ENCODE results near the gene EPB41L5. TPM values are rescaled to one million over a fixed set of nuclear protein-coding genes. Genes with fewer than 3 reads are reported as not detected.

Gene EPB41L5
- total and polyA plus RNA-seq, 9 of the 15 experiments (the other 6 are each of a cell fraction or from before 2014, with no cell fraction given): 2.3 to 14.1 (median 8.2) TPM

- TF ChIP-seq NR3C1 (CRISPR knock-in tag; IDR thresholded peaks at IDR 0.05) (peak; percentile 98), ZNF589 (CRISPR knock-in tag; IDR thresholded peaks at IDR 0.05; ENCODE audit: low read depth) (peak; percentile 67; the same call in 1 of the 2 replicates), GABPB1 (CRISPR knock-in tag; IDR thresholded peaks at IDR 0.05) (peak; percentile 80; the same call in 1 of the 2 replicates), KDM5B (IDR thresholded peaks at IDR 0.05; ENCODE audit: insufficient replicate concordance, low read depth, low read length) (peak; percentile 58), SMARCE1 (IDR thresholded peaks at IDR 0.05) (no peak), CREB5 (CRISPR knock-in tag; IDR thresholded peaks at IDR 0.05) (no peak), THAP12 (CRISPR knock-in tag; IDR thresholded peaks at IDR 0.05) (peak; percentile 64; the same call in 1 of the 2 replicates), JUND (IDR thresholded peaks at IDR 0.05; ENCODE audit: borderline replicate concordance, low read depth, low read length) (peak; percentile 40; the same call in 1 of the 2 replicates), JUND (tag; IDR thresholded peaks at IDR 0.05; ENCODE audit: borderline replicate concordance, low read depth, low read length) (peak; percentile 38; the same call in 1 of the 3 replicates), ZNF253 (CRISPR knock-in tag; conservative IDR thresholded peaks at IDR 0.05) (no peak), NONO (IDR thresholded peaks at IDR 0.05; ENCODE audit: low read depth in 2 of 2, low read length in 1 of 2) (peak; percentile 84 to 91), E2F1 (CRISPR knock-in tag; IDR thresholded peaks at IDR 0.05) (peak; percentile 82), ZBTB17 (CRISPR knock-in tag; IDR thresholded peaks at IDR 0.05) (peak; percentile 36; the same call in 1 of the 2 replicates), JUN (IDR thresholded peaks at IDR 0.05; ENCODE audit: borderline replicate concordance, low read depth, low read length) (peak; percentile 76; the same call in 1 of the 2 replicates), JUN (CRISPR knock-in tag; IDR thresholded peaks at IDR 0.05; ENCODE audit: borderline replicate concordance) (peak; percentile 89; the same call in 1 of the 2 replicates), SIN3A (IDR thresholded peaks at IDR 0.05; ENCODE audit: borderline replicate concordance in 2 of 2, control insufficient read depth in 1 of 2, low read depth in 2 of 2, low read length in 2 of 2) (peak; percentile 66 to 72; a peak in 2 of 4 replicates), TEAD1 (CRISPR knock-in tag; IDR thresholded peaks at IDR 0.05) (peak in 1 of 2 experiments; percentile 94; a peak in 2 of 4 replicates), ETV5 (CRISPR knock-in tag; IDR thresholded peaks at IDR 0.05; ENCODE audit: low read depth) (peak; percentile 96), POLR2B (IDR thresholded peaks at IDR 0.05; ENCODE audit: low read depth, partially characterized antibody) (peak; percentile 35)
Observed at GRCh38 chr2:120223034-120223912, 210.4 kb downstream of the EPB41L5 start, which contains the start of gene TMEM185B (continued).
